HG02642 (cell line): ENCODE measurements around the gene DAPK1.
A peak's percentile ranks its signal among the peaks of the same experiment; 100 is the strongest.

ENCODE experiments used
- ATAC-seq: cut with Tn5 transposase; IDR thresholded peaks from one replicate; pipeline ENCODE4 v1.9.1; 2021; ENCODE audit warnings: mild to moderate bottlenecking; ENCODE audit not compliant: unreplicated experiment, poor library complexity

DAPK1 gene

GRCh38 chr9:87604886-87605588, 107.4 kb downstream of the DAPK1 start:
- no peak for ATAC-seq

- ATAC-seq: no peak
Measured at GRCh38 chr9:87605676-87606075, 108.0 kb downstream of the DAPK1 start.

DNA sequence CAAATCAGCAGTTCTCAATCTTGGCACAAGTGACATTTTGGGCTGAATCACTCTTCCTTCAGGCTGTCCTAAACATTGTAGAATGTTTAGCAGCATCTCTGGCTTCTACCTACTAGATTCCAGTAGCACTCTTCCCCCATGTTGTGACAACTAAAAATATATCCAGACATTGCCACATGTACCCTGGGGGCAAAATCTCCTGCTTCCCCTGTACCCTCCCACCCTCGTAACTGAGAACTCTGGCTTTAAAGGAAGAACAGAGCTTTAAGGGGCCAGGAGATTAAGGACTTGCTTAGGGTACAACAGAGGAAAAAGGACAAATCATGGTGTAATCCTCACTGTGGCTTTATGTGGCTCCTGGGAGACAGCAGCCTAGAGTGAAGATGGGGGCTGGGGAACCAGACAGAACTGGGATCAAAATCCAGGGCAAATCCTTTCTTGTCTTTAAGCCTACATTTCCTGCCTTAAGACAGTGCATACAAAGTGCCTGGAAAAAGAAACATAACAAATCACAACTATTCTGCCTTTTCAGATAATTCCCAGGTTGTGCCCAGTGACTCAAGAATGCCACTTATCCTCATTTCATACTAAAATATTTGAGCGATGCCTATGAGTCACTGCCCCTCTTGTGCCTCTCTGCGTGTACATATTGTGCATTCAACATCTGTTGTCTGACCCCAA, 109.3 kb downstream of the DAPK1 start:
- ATAC-seq: no peak

DNA sequence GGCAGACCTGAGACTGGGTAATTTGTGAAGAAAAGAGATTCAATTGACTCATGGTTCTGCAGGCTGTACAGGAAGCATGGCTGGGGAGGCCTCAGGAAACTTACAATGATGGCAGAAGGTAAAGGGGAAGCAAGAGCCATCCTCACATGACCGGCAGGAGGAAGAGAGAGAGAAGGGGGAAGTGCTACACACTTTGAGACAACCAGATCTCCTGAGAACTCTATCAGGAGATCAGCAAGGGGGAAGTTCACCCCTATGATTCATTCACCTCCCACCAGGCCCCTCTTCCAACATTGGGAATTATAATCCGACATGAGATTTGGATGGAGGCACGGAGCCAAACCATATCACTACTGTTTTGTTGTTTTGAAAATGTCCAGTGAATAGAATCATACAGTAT, 110.2 kb downstream of the DAPK1 start:
- ATAC-seq: no peak

DNA sequence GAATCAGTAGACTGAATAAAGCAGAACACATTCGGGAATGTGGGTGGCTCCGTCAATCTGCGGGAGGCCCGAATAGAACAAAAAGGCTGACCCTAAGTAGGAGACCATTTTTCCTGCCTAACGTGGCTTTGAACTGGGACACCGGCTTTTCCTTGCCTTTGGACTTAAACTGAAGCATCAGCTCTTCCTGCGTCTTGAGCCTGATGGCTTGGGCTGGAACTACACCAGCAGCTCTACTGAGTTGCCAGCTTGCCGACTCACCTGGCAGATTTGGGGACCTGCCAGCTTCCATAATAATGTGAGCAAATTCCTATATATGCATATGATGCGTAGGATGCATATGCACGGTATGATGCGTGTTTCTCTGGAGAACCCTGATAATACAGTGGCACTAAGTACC, 111.3 kb downstream of the DAPK1 start:
- no peak for ATAC-seq

DNA sequence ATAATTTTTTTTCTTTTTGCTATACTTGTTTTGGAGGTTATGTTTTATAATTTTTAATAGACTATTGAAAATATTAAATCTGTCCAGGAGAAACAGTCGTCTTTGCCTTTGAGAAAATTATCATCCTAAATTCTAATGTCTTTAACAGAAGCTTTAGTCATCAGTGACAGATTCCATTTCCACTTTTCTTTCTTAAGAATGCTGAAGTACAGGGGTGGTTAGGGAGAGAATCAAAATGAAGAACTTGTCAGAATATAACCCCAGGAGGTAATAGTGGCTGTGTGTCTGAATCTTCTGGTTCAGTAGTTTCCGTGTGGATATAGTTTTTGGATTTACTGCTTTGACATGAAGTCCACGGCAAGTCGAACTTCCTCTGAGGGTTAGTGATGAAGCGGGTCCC, 111.8 kb downstream of the DAPK1 start:
- no peak for ATAC-seq

DNA sequence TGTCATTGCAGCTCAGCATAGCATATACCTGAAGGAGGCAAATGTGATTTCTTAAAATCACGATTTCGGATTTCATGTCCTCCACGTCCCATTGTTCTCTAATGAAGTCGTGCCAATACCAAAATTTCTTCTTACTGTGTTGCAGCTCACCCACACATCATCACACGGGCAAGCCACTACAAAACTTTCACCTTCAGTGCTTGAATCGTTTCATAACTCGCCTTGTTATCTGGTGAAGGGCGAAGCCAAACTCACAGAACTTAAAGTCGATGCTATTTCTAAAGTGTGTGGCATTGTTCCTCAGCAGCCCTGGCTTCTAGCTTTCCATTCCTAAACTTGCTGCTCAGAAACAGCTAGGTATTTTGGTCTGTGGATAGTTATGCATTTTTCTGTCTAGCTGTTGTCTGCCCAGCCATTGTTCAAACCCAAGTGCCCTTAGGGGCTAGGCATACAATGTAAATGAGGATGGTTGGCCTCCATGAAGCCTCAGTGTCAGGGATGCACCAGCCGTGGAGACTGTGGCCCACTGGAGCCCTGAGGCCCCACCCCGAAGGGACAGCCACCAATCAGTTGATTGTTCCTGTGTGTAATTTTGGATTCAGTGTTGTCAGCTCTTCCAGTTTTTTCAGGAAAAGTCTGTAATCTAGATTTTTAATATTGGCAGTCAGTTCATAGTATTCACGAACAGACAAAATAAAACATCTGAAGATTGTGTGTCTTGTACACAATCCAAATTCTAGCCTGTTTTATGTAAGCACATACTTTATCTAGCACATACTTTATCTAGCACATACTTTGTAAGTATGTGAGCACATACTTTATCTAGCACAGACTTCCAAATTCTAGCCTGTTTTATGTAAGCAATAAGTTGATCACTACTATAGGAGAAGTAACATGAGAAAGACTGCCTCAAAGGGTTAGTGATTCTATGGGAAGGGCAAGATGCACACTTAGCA, 112.8 kb downstream of the DAPK1 start:
- ATAC-seq: no peak

GRCh38 chr9:87611776-87612175, 114.1 kb downstream of the DAPK1 start:
- ATAC-seq: no peak

GRCh38 chr9:87612536-87612935, 114.9 kb downstream of the DAPK1 start:
- no peak for ATAC-seq

GRCh38 chr9:87613265-87614111, 115.8 kb downstream of the DAPK1 start:
- peak; percentile 63 for ATAC-seq

GRCh38 chr9:87614397-87614796, 116.7 kb downstream of the DAPK1 start:
- no peak for ATAC-seq

GRCh38 chr9:87615136-87615535, 117.5 kb downstream of the DAPK1 start:
- ATAC-seq: no peak

GRCh38 chr9:87615547-87616148, 118.0 kb downstream of the DAPK1 start:
- ATAC-seq: no peak

GRCh38 chr9:87618226-87618625, 120.6 kb downstream of the DAPK1 start:
- no peak for ATAC-seq

GRCh38 chr9:87618931-87619330, 121.3 kb downstream of the DAPK1 start:
- ATAC-seq: no peak

- no peak for ATAC-seq
Measured at GRCh38 chr9:87619346-87619745, 121.7 kb downstream of the DAPK1 start.

- ATAC-seq: no peak
Measured at GRCh38 chr9:87620731-87621322, 123.2 kb downstream of the DAPK1 start.

DNA sequence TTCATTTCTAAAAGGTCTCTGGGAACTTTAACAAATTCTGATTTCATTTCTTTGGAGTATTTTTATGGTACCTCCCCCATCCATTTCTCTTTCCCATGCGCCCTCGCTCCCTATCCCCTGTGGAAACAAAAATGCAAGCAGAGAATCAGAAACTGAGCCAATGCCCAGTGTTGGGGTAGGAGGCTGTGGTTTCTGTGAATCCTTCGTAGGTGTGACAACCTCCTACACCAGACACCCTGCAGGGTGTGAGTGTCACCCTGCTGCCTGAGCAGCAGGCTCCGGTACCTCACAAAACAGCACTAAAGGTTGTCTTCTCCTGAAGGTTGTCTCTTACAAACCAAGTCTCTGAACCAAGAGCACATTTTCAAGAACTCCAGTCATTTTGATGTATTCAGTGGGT, 124.4 kb downstream of the DAPK1 start:
- no peak for ATAC-seq

DNA sequence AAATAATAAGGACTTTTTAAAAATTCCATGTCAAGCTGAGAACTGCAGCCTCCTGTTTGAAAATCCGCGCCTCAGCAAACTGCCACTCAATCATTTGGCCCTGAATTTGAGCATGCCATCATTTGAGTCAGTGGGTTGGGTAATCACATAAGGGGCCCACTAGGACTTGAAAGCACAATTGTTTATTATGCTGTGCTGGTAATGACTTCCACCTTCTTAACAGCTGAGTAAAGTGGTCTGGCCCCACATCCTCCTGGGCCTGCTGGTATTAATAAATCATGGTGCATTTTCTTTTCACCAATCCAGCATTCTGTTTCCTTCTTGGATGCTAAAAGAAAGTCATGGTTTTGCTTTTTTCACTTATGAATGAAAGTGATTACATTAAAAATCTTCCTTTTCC, 125.3 kb downstream of the DAPK1 start:
- ATAC-seq: no peak
